Measurements from ENCODE around the gene TEX13A.
"Not testable (repeated sequence)": the region's sequence is repeated elsewhere in the genome, so short reads cannot be mapped to it uniquely, and the experiment has no call there.

TEX13A gene, protein sequence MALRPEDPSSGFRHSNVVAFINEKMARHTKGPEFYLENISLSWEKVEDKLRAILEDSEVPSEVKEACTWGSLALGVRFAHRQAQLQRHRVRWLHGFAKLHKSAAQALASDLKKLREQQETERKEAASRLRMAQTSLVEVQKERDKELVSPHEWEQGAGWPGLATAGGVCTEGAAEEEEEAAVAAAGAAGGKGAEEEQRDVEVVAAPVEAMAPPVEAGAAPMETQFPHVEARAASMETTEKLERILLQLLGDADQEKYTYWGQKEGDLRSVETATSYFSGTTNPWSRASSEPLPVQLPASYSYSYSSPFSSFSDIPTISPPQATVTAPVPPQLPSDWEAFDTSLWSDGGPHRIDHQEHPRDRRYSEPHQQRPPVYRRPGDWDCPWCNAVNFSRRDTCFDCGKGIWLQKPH

DNA sequence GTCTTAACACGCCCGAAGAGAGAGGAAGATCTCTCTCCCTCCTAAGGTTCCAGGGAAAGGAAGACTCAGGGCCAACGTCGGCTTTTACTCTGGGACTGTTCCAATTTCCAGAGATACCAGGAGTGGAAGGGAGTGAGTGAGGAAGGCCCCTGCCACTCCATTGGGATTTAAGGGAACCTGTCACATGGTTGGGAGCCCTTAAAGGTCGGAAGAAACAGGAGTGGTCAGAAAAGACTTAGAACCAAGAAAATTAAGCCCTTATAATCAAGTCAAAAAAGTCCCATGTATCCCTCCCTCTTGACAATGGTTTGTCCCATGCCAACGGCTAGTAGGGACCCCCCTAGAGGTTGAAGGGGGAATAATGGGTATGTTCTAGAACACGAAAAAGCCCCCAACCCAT, at the start of gene TEX13A:
Gene TEX13A, minus strand, starts transcription at position 59 of the 400 bp plus-strand sequence. CDS start 297 bp downstream, outside the sequence.
- Mint-ChIP-seq H3K4me3 (no peak within 1 kb of the TSS), H3K4me1 (ENCODE audit: low read depth) (no peaks in the 10 kb centered on the region), H3K36me3 (ENCODE audit: low read depth) (no peaks in the 10 kb centered on the region), H3K9me3 (peaks cover 3% of the 10 kb centered on the region), H3K27ac (no peak within 1 kb of the TSS), H3K27me3 (peaks cover 3% of the 10 kb centered on the region)
- DNase-seq, result no peak

DNA sequence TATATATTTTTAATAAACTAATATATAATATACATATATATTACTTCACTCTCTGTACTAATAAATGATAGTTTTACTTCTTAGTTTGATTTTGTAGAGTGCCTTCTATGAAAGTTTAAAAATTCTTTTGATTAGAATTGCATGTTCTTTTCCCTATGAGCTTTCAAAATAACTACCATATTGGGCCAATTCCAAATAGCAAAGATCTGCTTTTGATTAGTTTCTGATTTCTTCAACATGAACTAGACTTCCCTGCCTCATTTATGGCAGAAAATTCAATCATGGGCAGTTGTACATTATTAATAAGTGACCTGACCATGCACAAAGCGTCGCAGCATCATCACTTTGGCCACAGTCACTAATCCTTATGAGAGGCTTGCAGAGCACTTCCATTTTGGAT, 48.9 kb upstream of the TEX13A start:
- no peak for DNase-seq
- Mint-ChIP-seq H3K4me3 (no peak overlapping the region), H3K9me3 (no peaks in the 10 kb centered on the region), H3K36me3 (ENCODE audit: low read depth) (no peaks in the 10 kb centered on the region), H3K4me1 (ENCODE audit: low read depth) (no peaks in the 10 kb centered on the region), H3K27me3 (peaks cover 19% of the 10 kb centered on the region), H3K27ac (no peak overlapping the region)

DNA sequence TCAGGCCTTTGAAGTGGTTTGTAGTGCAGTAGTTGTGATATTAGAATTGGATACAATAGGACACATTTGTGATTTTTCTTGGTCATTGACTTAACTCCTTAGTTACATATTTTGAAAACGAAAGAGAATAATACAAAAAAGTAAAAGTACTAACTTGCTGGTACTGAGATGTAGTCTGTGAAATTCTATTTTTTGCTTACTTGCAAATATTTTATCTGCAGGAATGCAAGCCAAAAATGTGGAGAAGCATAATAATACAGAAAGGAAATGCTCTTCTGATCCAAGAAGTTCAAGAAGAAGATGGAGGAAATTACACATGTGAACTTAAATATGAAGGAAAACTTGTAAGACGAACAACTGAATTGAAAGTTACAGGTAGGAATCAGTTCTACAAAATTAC, 46.7 kb upstream of the TEX13A start:
- Mint-ChIP-seq H3K4me1 (ENCODE audit: low read depth) (no peaks in the 10 kb centered on the region), H3K36me3 (ENCODE audit: low read depth) (no peaks in the 10 kb centered on the region), H3K4me3 (no peak overlapping the region)

DNA sequence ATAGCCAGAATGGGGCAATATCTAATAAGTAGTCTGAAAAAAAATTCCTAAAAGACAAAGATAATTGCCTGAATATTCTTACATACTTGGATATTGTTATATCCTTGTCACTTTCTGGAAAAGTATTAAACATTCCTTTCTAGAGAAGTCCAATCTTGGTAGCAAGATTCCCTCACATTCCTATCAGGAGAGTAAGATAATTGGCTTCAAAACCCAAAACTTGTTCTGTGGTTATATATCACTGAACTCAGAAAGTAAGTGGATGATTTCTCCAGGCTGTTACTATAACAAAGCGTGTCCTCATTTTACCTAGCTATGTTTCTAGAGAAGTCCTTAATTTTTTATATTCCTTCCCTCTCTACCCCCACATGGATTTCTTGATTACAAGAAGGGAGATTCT, 46.0 kb upstream of the TEX13A start:
- no peak overlapping the region for H3K4me3 Mint-ChIP-seq
- H3K9me3 Mint-ChIP-seq, result no peaks in the 10 kb centered on the region
- no peak overlapping the region for H3K27ac Mint-ChIP-seq
- no peaks in the 10 kb centered on the region for H3K36me3 Mint-ChIP-seq (ENCODE audit: low read depth)
- H3K4me1 Mint-ChIP-seq (ENCODE audit: low read depth), result no peaks in the 10 kb centered on the region
- peaks cover 26% of the 10 kb centered on the region for H3K27me3 Mint-ChIP-seq
- DNase-seq, result no peak

More for the DNA sequence above, 46.7 kb upstream of the TEX13A start:
- peaks cover 22% of the 10 kb centered on the region for H3K27me3 Mint-ChIP-seq
- H3K27ac Mint-ChIP-seq, result no peak overlapping the region
- no peak for DNase-seq
- H3K9me3 Mint-ChIP-seq, result no peaks in the 10 kb centered on the region

DNA sequence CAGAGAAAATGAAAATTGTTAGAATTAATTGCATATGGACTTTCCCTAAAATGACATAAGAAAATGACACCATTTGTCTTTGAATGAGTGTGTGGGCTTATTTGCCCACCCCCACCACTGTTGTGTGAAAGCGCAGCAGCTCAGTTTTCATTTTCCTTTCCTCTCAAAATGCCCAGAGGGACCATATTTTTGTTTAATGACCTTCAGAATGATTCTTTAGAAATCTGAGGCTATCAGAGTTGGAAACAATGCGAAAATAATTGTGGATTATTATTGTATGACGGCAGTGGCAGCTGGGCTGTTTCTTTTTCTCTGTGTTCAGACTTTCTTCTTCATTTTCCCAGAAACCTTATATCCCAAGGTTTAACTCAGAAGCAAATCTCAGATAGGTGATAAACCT, 44.6 kb upstream of the TEX13A start:
- Mint-ChIP-seq H3K36me3 (ENCODE audit: low read depth) (no peaks in the 10 kb centered on the region), H3K27ac (no peak overlapping the region), H3K9me3 (no peaks in the 10 kb centered on the region), H3K27me3 (peaks cover 31% of the 10 kb centered on the region), H3K4me3 (no peak overlapping the region), H3K4me1 (ENCODE audit: low read depth) (no peaks in the 10 kb centered on the region)
- no peak for DNase-seq

DNA sequence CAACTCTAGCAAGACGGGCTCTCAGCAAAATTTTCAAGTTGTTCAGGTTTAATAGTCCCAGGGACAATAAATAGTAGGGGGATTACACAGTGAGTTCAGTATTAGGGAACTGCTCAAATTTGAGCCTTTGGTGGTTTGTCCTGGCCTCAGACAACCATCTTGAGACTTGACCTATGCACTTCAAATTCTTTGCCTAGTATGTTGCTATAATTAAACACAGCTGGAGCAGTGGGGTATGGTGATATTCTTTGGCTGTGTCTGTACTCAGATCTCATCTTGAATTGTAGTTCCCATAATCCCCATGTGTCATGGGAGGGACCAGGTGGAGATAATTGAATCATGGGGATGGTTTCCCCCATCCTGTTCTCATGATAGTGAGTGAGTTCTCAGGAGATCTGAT, 43.3 kb upstream of the TEX13A start:
- peaks cover 40% of the 10 kb centered on the region for H3K27me3 Mint-ChIP-seq
- H3K4me3 Mint-ChIP-seq, result no peak overlapping the region
- no peak overlapping the region for H3K27ac Mint-ChIP-seq
- no peaks in the 10 kb centered on the region for H3K4me1 Mint-ChIP-seq (ENCODE audit: low read depth)
- H3K36me3 Mint-ChIP-seq (ENCODE audit: low read depth), result no peaks in the 10 kb centered on the region
- no peak for DNase-seq
- no peaks in the 10 kb centered on the region for H3K9me3 Mint-ChIP-seq

DNA sequence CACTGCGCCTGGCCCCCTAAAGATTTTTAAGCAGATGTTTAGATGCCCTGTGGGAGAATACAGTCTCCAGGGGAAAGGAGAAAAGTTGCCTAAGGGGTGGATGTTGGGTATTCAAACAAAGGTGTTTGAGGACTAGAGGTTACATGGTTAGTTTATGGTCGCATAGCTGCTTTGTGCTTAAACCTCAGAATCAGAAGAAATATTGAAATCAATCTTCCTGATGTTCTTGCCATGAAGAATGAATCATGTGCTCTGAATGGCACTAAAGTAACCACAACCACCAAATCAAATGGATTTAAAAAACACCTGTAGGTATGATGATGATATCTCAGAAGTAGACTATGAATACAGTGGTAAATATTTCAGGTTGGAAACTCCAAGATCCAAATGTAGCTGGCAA, 42.7 kb upstream of the TEX13A start:
- DNase-seq, result no peak
- Mint-ChIP-seq H3K27ac (no peak overlapping the region), H3K4me1 (ENCODE audit: low read depth) (no peaks in the 10 kb centered on the region), H3K36me3 (ENCODE audit: low read depth) (no peaks in the 10 kb centered on the region), H3K9me3 (no peaks in the 10 kb centered on the region), H3K27me3 (peaks cover 46% of the 10 kb centered on the region), H3K4me3 (no peak overlapping the region)

DNA sequence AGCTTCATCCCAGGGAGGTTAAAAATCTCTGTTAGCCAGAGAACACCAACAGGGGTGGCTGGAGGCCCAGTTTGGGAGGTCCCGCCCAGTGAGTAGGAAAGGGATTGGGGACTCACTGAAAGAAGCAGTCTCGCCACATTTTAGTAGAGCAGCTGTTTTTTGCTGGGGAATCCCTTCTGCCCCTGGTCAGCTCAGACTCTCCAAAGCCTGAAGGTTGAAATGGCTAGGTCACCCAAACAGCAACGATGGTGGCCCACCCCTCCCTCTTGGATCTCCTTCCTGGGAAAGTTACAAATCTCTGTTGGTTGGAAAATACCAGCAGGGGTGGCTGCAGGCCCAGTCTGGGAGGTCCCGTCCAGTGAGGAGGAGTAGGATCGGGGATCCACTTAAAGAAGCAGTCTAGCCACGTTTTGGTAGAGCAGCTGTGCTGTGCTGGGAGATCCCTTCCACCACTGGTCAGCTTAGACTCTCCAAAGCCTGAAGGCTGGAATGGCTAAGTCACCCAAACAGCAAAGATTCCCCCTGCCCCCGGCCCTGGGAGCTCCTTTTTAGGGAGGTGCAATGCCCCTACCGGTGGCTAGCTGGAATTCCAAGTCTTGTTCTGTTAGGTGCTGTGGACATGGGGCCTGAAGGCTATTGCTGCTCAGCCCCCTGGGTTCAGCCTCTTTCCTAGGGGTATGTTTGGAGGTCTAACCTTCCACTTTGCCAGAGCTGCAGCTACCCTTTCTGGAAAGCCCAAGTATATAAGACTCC, 40.0 kb upstream of the TEX13A start:
- DNase-seq, result no peak
- Mint-ChIP-seq H3K36me3 (ENCODE audit: low read depth) (no peaks in the 10 kb centered on the region), H3K4me1 (ENCODE audit: low read depth) (no peaks in the 10 kb centered on the region), H3K4me3 (no peak overlapping the region), H3K9me3 (no peaks in the 10 kb centered on the region), H3K27ac (no peak overlapping the region), H3K27me3 (peaks cover 60% of the 10 kb centered on the region)

DNA sequence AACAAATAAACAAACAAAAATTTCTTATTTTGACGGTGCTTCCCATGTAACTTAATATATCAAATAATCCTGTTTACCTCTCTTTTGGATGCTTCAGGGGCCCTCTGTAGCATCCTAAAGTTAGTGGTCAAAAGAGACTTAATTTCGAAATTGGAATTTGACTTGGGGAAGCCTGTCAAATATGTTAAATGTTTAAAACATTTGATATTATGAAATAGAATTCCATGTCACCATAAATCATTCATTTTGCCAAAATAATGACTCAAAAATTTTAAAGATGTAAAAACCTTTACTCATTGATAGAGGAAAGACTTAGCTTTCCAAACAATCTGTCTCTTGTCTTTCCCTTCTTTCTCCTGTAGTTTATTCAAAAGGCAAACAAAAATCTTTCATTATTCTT, 20.6 kb upstream of the TEX13A start:
- no peaks in the 10 kb centered on the region for H3K36me3 Mint-ChIP-seq (ENCODE audit: low read depth)
- H3K4me1 Mint-ChIP-seq (ENCODE audit: low read depth), result no peaks in the 10 kb centered on the region
- peaks cover 2% of the 10 kb centered on the region for H3K9me3 Mint-ChIP-seq
- DNase-seq, result no peak
- H3K27me3 Mint-ChIP-seq, result peaks cover 16% of the 10 kb centered on the region
- no peak overlapping the region for H3K4me3 Mint-ChIP-seq
- no peak overlapping the region for H3K27ac Mint-ChIP-seq

DNA sequence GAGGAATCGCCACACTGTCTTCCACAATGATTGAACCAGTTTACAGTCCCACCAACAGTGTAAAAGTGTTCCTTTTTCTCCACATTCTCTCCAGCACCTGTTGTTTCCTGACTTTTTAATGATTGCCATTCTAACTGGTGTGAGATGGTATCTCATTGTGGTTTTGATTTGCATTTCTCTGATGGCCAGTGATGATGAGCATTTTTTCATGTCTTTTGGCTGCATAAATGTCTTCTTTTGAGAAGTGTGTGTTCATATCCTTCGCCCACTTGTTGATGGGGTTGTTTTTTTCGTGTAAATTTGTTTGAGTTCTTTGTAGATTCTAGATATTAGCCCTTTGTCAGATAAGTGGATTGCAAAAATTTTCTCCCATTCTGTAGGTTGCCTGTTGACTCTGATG, 16.9 kb upstream of the TEX13A start:
- not testable (repeated sequence) for H3K27me3 Mint-ChIP-seq; H3K4me3 Mint-ChIP-seq; H3K4me1 Mint-ChIP-seq (ENCODE audit: low read depth); H3K36me3 Mint-ChIP-seq (ENCODE audit: low read depth); DNase-seq; H3K9me3 Mint-ChIP-seq; H3K27ac Mint-ChIP-seq

DNA sequence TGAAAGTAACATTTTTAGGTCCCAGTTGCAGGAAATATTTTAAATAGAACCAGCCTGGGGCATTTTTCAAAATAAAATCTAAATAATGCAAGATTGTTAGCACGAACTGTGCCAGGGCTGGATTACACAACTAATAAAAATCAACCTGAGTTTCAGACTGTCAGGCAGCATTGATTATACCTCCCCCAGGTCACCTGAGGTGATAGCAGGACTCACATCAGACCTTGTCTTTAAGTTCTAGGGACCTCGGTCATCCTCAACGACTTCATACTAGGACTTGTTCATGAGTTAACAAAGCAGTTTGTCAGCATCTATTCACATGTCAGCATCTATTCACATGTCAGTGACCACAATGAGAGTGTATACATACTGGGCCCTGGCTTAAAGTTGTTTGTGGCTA, 8.7 kb upstream of the TEX13A start:
- Mint-ChIP-seq H3K27me3 (no peaks in the 10 kb centered on the region), H3K9me3 (no peaks in the 10 kb centered on the region), H3K36me3 (ENCODE audit: low read depth) (no peaks in the 10 kb centered on the region), H3K27ac (no peak overlapping the region), H3K4me1 (ENCODE audit: low read depth) (no peaks in the 10 kb centered on the region), H3K4me3 (no peak overlapping the region)
- no peak for DNase-seq

DNA sequence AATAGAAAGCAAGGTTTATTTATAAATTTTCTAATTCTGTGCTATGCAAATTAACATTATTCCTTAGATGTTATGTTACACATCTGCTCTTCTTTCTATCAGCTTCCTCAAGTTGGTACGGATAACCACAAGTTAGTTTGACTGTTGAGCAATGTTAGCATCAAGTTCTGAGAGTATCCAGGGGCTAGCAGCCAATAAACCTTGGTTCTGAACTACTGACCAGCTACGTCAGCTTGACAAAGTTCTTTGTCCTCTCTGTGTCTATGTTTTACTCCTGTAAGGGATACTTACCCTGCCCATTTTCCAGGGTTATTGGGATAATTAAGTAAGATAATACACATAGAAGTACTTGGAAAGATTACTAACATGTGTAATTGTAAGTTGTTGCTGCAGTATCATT, 8.1 kb upstream of the TEX13A start:
- no peak for DNase-seq
- H3K27ac Mint-ChIP-seq, result no peak overlapping the region
- H3K9me3 Mint-ChIP-seq, result no peaks in the 10 kb centered on the region
- no peak overlapping the region for H3K4me3 Mint-ChIP-seq
- H3K36me3 Mint-ChIP-seq (ENCODE audit: low read depth), result no peaks in the 10 kb centered on the region
- no peaks in the 10 kb centered on the region for H3K4me1 Mint-ChIP-seq (ENCODE audit: low read depth)
- no peaks in the 10 kb centered on the region for H3K27me3 Mint-ChIP-seq

DNA sequence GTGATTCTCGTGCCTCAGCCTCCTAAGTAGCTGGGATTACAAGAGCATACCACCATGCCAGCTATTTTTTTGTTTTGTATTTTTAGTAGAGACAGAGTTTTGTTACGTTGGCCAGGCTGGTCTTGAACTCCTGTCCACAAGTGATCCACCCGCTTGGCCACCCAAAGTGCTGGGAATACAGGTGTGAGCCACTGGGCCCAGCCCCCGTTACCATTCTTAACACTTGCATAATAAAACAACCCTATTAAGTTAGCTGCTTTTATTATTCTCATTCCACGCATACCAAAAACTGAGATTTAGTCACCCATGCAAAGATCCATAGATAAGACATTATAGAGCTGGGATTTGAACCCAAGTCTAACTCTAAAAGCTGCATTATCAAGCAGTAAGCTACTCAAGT, 6.0 kb upstream of the TEX13A start:
- peaks cover 3% of the 10 kb centered on the region for H3K27me3 Mint-ChIP-seq
- H3K27ac Mint-ChIP-seq, result no peak overlapping the region
- no peaks in the 10 kb centered on the region for H3K9me3 Mint-ChIP-seq
- no peaks in the 10 kb centered on the region for H3K4me1 Mint-ChIP-seq (ENCODE audit: low read depth)
- DNase-seq, result no peak
- no peaks in the 10 kb centered on the region for H3K36me3 Mint-ChIP-seq (ENCODE audit: low read depth)
- no peak overlapping the region for H3K4me3 Mint-ChIP-seq

DNA sequence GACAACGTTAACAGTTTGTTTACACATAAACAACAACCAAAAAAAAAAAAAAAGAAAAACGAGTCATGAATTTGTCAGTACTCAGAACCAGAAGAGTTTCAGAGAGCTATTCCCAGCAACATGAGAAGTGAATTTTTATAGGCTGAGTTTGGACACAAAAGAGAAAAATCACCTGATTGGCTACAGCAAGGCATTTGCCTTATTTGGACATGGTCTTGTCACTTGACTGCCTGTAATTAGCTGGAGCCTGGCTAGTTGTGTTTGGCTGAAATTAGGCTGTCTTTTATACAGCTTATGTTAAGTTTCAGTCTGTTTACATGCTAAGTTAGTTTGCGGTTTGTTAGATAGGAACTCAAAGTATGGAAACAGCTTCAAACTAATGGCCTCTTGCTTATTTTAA, 880 bp upstream of the TEX13A start:
- Mint-ChIP-seq H3K36me3 (ENCODE audit: low read depth) (no peaks in the 10 kb centered on the region), H3K27me3 (peaks cover 3% of the 10 kb centered on the region), H3K4me3 (no peak overlapping the region), H3K27ac (no peak overlapping the region), H3K4me1 (ENCODE audit: low read depth) (no peaks in the 10 kb centered on the region), H3K9me3 (peaks cover 3% of the 10 kb centered on the region)
- no peak for DNase-seq
